GM21381 (cell line): ENCODE results near the gene BCLAF3.

ENCODE experiments used
- ATAC-seq: cut with Tn5 transposase; IDR thresholded peaks from one replicate; pipeline ENCODE4 v1.9.1; 2021; ENCODE audit warnings: mild to moderate bottlenecking, moderate library complexity; ENCODE audit not compliant: unreplicated experiment

BCLAF3 gene

GRCh38 chrX:19990556-19991349, at the start of gene BCLAF3:
TSS of gene BCLAF3 (minus strand) at chrX:19991061. CDS start at chrX:19970264, 20,797 bp downstream.
- peak; percentile 94 for ATAC-seq

DNA sequence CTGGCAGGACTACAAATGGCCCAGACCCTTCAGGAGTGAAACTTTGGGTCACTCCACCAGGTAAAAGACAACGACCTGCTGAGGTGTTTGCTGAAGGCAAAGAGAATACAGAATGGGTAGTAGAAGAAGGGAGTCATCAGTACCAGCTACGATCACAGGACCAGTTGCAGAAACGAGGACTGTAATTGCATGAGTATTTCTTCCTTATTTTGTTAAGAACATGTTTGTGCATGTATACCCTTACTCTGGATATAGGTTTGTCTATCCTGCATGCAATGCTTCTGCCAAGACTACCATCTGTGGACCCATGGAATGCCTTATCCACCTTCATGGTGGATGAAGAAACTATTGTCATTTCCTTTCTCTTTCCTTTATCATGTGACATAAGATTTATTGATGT, 48.1 kb upstream of the BCLAF3 start:
- ATAC-seq, result no peak

DNA sequence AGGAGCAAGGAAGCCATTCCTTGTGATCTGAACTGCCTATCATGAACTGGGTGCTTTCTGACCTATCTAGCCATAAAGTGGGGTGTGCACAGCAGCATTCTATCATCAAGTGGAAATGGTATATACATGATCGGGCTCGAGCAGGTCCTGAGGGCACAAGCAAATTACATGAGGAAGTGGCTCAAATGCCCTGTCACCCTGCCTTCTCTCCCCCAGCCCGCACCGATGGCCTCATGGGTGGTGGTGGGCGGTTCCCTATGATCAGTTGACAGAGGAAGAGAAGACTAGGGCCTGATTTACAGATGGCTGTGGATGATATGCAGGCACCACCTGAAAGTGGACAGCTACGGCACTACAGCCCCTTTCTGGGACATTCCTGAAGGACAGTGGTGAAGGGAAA, 46.3 kb upstream of the BCLAF3 start:
- ATAC-seq, result no peak

DNA sequence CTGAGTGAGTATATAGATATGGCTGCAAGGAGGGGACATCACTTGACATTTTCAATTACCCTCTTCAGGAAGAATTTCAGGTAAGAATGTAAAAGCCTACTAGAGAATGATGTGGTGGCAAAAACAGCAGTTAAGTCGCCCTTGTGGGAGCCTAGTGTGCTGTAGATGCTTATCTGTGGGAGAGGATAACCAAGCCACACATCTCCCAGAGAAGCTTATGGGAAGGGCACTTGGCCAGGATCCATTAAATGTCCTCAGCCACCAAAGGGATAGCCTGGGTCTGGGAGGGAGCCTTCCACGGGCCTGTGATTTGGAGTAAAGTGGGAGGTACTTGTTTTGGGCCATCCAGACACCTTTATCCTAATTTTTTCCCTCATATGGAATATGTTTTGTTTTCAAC, 41.3 kb upstream of the BCLAF3 start:
- no peak for ATAC-seq

DNA sequence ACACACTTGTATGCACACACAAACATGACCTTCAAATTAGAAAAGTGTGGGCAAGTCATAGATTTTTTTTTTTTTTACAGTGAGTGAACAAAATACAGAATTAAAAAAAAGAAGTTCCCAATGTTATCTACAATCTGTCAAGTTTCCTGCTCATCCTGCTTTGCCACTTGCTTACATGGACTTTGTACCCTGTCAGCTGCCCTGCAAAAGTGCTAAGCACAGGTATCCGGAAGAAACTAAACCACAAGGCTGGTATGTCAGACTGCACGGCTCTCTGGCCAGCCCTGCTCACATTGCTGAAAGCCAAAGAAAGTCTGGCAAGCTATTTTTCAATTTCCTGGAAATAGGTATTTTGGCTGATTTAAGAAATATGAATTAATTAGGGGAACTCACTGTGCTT, 38.9 kb upstream of the BCLAF3 start:
- no peak for ATAC-seq

DNA sequence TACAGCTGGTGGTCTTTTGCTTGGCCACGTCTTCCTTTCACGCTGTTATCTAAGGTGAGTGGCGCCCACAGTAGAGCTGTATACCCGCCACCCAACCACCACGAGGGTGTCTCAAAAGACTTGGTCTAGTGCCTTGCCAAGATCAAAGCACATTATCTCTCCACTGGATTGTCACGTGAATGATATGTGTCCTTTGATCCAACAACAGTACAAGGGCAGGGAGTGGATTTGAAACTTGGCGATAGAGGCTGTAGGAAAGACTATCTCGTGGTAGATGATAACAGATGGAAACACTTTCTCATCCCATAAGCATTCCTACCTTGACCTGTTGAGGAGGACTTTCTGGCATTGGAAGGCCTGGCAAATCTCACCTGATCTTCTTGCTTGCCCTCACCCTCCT, 37.7 kb upstream of the BCLAF3 start:
- no peak for ATAC-seq

DNA sequence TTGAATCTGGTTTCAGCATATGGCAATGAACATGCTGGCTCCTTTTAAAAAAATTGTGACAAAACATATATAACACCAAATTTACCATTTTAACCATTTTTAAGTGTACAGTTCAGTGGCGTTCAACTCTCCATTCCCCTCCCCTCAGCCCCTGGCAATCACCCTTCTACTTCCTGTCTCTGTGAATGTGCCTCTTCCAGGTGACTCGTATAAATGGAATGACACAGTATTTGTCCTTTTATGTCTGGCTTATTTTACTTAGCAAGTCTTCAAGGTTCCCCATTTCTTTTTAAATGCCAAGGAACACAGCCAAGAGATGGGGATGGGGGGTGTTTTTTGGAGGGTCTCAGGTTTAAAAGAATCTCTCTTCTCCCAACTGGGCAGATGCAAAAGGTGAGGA, 35.4 kb upstream of the BCLAF3 start:
- ATAC-seq, result no peak

DNA sequence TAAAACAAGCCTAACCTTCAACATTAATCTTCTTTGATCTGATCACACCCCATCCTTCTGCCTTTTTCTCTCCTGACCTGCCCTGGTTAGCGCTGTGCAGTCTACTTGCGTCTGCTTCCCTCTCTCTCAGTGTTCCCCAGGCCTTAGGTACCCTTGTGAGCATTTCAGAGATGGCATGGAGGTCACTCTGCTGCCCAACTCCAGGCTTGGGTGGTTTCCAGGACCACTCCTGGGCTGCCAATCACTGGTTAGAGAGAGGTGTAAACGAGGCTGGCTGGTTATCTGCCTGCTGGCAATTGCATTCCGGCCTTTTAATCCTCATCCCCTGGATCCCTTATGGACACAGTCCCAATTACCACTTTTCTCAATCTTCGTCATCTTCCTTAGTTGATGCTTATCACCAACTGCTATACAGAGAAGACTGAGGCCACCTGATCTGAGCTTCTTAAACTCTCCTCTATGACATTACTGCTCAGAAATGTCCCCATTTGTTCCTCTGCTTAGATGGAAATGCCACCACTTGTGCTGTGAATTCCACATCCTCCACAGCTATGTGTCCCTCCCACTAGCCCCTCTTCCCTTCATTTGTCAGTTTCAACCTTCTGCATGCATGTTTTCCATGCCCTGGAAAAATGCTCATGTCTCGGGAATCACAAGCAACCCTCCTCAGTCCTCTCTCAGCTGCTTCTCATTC, 29.0 kb upstream of the BCLAF3 start:
- ATAC-seq, result no peak

- ATAC-seq, result no peak
Observed at GRCh38 chrX:20016616-20016945, 25.7 kb upstream of the BCLAF3 start.

GRCh38 chrX:20015945-20016615, 25.2 kb upstream of the BCLAF3 start:
- no peak for ATAC-seq

DNA sequence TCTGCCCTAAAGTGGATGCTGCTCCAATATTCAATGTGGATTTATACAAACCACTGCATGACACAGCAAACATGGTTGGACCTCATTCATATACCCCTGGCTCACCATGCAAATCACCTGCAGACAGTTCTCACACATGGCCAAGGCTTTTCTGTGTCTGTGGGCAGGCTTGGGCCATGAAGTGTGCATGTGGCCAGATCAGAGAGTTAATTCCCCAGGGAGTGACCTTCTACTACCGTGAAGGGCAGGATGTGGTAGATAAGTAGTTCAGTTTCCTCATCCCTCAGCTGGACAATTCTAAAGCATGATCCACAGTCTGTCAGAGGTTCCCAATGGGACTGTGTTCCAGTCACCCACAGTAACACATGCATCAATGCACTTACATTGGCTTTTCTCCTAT, 24.6 kb upstream of the BCLAF3 start:
- ATAC-seq, result no peak

DNA sequence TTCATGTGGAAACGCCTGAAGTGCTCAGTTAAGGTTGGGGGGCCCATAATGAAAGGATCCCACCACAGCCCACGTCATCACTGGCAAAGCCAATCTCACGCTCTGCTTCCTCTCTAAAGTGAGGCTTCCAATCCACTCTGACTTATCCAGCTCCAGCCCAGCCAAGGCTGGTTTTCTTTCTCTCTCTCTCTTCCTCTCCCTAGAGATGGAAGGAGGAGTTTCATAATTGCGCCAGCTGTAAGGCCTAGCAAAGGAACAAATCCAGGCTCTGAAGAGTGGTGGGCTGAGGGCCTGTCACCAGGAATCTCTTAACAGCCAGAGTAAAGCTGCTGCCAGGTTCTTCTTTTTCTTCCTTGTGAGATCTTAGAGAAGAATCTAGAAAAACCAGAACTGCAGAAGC, 20.7 kb upstream of the BCLAF3 start:
- ATAC-seq, result no peak

DNA sequence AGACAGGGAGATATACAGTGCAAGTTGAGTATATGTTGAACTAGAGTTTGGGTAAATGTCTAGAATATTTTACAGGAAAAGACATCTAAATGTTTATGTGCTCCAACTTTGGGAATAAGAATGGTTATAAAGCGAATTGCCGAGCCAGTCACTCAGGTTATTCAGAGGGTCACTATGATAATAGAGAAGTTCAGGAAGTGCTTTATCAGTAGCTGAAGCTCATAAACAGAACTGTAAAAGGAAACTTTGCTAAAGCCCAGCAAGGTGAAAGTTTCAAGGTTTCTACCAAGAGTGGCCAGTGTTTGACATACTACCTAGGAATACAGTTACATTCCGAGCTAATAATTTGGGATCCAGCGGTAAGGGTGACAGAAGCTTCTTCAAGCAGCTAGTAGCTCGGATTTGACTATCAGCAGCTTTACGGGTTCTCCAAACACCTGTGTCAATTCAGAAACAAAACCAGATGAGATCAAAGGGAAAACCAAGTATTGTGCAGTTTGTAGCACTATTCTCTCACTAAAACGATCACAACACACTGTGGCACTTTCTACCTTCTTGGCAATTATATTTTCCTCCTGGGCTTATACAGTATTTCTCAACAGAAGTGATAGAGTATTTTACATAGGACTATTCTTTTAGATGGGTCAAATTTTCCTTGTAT, 17.2 kb upstream of the BCLAF3 start:
- ATAC-seq, result no peak

GRCh38 chrX:20005883-20006282, 15.0 kb upstream of the BCLAF3 start:
- no peak for ATAC-seq

GRCh38 chrX:20001588-20001987, 10.7 kb upstream of the BCLAF3 start:
- no peak for ATAC-seq

GRCh38 chrX:19991350-19991718, 473 bp upstream of the BCLAF3 start:
- ATAC-seq, result no peak

DNA sequence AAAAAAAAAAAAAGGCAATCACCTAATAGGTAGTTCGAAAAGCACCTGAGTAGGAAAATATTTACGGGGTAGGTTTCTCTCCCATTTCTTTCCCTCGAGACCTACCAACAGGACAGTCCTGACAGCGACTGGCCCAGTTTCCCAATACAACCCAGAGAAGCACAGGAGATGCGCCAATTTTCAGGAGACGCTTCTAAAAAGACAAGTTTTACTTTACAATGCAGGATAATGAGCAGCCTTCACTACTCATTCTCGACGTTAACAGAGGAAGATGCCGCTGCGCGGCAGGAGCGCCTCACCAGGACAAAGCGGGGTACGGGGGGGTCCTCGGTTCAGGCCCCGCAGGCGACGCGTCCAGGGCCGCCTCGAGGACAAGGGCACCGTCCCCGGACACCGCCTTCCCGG, 708 bp downstream of the BCLAF3 start:
- ATAC-seq, result peak; percentile 20

GRCh38 chrX:19987856-19988255, 3.0 kb downstream of the BCLAF3 start:
- no peak for ATAC-seq

DNA sequence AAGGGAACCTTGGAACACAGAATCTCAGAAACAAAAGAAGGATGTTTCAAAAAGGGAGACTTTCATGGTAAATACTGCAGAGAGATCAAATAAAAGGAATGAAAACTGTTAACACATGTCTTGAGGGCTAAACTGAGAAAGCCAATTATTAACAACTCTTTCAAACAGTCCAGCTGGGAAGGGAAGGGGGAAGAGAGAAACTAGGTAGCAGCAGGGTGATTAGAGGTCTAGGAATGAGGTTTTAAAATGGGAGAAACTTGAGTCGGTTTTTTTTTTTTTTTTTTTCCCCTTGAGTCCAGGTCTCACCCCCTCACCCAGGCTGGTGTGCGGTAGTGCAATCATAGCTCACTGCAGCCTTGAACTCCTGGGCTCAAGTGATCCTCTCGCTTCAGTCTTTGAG, 4.3 kb downstream of the BCLAF3 start:
- no peak for ATAC-seq

GRCh38 chrX:19981947-19982346, 8.9 kb downstream of the BCLAF3 start:
- no peak for ATAC-seq

GRCh38 chrX:19975845-19976244, 15.0 kb downstream of the BCLAF3 start:
- no peak for ATAC-seq

GRCh38 chrX:19972984-19973383, 17.9 kb downstream of the BCLAF3 start:
- ATAC-seq, result no peak
